ENCODE data around the gene ZBTB4.

The ZBTB4 gene

GRCh38 chr17:7480089-7480384 is 606 bp upstream of the ZBTB4 start:
- TF ChIP-seq CTCF (IDR thresholded peaks at IDR 0.05) = no peak

GRCh38 chr17:7478276-7479212 is 887 bp downstream of the ZBTB4 start:
- no peak for TF ChIP-seq CTCF (IDR thresholded peaks at IDR 0.05)

- no peak for TF ChIP-seq CTCF (IDR thresholded peaks at IDR 0.05)
Observed at GRCh38 chr17:7477392-7478275, 1.8 kb downstream of the ZBTB4 start.

GRCh38 chr17:7476951-7477350 is 2.5 kb downstream of the ZBTB4 start:
- TF ChIP-seq CTCF (IDR thresholded peaks at IDR 0.05) = no peak

DNA sequence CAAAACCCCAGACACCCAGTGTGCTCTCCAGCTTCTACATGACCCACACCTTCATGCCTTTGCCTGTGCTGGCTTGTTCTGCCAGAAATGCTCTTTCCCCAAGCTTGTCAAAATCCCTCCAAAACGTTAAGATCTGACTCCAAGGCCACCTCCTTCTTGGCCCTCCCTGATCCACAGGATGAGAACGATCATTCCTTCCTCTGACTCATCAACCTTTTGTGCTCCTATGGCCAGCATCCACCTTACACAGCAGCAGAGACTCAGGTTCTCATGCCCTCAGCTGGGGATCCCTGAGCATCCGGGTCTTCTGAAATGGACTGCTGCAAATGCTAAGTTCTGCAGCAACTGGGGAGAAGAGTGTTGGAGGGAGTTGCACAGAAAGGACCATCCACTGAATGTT is 2.9 kb downstream of the ZBTB4 start:
- TF ChIP-seq CTCF (IDR thresholded peaks at IDR 0.05) = no peak

- no peak for TF ChIP-seq CTCF (IDR thresholded peaks at IDR 0.05)
Observed at GRCh38 chr17:7475764-7476422, 3.5 kb downstream of the ZBTB4 start.

DNA sequence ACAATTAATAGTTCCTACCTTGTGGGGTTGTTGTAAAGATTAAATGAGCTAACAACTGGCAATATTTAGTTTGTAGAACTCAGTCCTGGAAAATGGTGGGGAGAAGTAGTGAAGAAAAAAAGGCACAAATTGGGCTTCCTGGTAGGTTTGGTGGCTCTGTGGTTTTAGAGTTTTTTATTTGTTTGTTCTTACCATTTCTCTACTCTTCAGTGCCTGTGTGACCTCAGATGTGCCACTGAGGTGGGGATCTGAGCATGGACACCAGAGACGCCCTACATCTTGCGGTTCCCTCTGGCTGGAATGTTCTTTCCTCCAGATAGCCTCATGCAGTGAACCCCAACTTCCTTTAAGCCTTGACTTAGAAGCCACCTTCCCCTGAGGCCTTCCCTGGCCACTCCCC is 7.7 kb downstream of the ZBTB4 start:
- TF ChIP-seq CTCF (IDR thresholded peaks at IDR 0.05) = no peak
